NCI-H2171 (cell line): Measurements from ENCODE around the gene CNRIP1.
A peak's percentile ranks its signal among the peaks of the same experiment; 100 is the strongest.

Source experiments
- DNase-seq: peaks from one replicate; lab custom pipeline; 2025; lab: John Stamatoyannopoulos, UW

The CNRIP1 gene

GRCh38 chr2:68292108-68292710 is 27.5 kb downstream of the CNRIP1 start:
- peak; percentile 37 for DNase-seq

- DNase-seq = no peak
Observed at GRCh38 chr2:68291314-68291713, 28.4 kb downstream of the CNRIP1 start.

GRCh38 chr2:68290901-68291300 is 28.8 kb downstream of the CNRIP1 start:
- no peak for DNase-seq

- no peak for DNase-seq
Observed at GRCh38 chr2:68287580-68288441, 31.9 kb downstream of the CNRIP1 start.

- peak; percentile 83 for DNase-seq
Observed at GRCh38 chr2:68284896-68285295, 34.9 kb downstream of the CNRIP1 start.

GRCh38 chr2:68283419-68283812 is 36.3 kb downstream of the CNRIP1 start:
- DNase-seq = no peak

GRCh38 chr2:68282811-68283418 is 36.8 kb downstream of the CNRIP1 start:
- peak; percentile 24 for DNase-seq

GRCh38 chr2:68280796-68281195 is 39.0 kb downstream of the CNRIP1 start:
- DNase-seq = no peak

GRCh38 chr2:68280348-68280747 is 39.4 kb downstream of the CNRIP1 start:
- no peak for DNase-seq

GRCh38 chr2:68279691-68280090 is 40.1 kb downstream of the CNRIP1 start:
- DNase-seq = peak; percentile 68

- DNase-seq = no peak
Observed at GRCh38 chr2:68278169-68278568, 41.6 kb downstream of the CNRIP1 start.

GRCh38 chr2:68274022-68274421 is 45.7 kb downstream of the CNRIP1 start:
- DNase-seq = no peak

GRCh38 chr2:68272246-68272994 is 47.3 kb downstream of the CNRIP1 start:
- peak; percentile 15 for DNase-seq

- DNase-seq = no peak
Observed at GRCh38 chr2:68266655-68267054, 53.1 kb downstream of the CNRIP1 start.

- no peak for DNase-seq
Observed at GRCh38 chr2:68263632-68264031, 56.1 kb downstream of the CNRIP1 start.

- DNase-seq = no peak
Observed at GRCh38 chr2:68258851-68259250, 60.9 kb downstream of the CNRIP1 start.

GRCh38 chr2:68256093-68256450 is 63.7 kb downstream of the CNRIP1 start:
- no peak for DNase-seq

- no peak for DNase-seq
Observed at GRCh38 chr2:68253219-68254068, 66.3 kb downstream of the CNRIP1 start.

- peak; percentile 96 for DNase-seq
Observed at GRCh38 chr2:68252400-68253218, 67.1 kb downstream of the CNRIP1 start, which contains the start of gene PPP3R1. Gene PPP3R1, minus strand, starts transcription at chr2:68252532. Its CDS starts 405 bp downstream, at chr2:68252127.

- DNase-seq = no peak
Observed at GRCh38 chr2:68251855-68252399, 67.8 kb downstream of the CNRIP1 start.
